Astrocyte (in vitro differentiated cells and primary cell): ENCODE data around the gene MORN4. TPM values are rescaled to one million over a fixed set of nuclear protein-coding genes. Genes with fewer than 3 reads are reported as not detected.
A peak's percentile ranks its signal among the peaks of the same experiment; 100 is the strongest.

Experiments
- DNase-seq: peaks from one replicate; pipeline ENCODE4 v3.0.0-alpha.2; 2010; ENCODE audit warnings: low read depth
- FAIRE-seq: peaks from 2 replicates; lab custom pipeline; 2011; peaks lifted over from hg19 to GRCh38; lab: Jason Lieb, UNC
- H2AFZ ChIP-seq: 2 replicates; pipeline ENCODE4 v1.6.0; 2012; ENCODE audit warnings: low read depth, low read length, inconsistent platforms
- H3K27ac ChIP-seq: 2 replicates; pipeline ENCODE4 v1.5.1; 2011; ENCODE audit warnings: low read depth, low read length, inconsistent platforms
- H3K27me3 ChIP-seq: 2 replicates; pipeline ENCODE4 v1.6.0; 2011; ENCODE audit warnings: low read length, inconsistent platforms; ENCODE audit not compliant: insufficient read depth
- H3K36me3 ChIP-seq: 2 replicates; pipeline ENCODE4 v1.5.1; 2011; ENCODE audit warnings: low read length, inconsistent platforms; ENCODE audit not compliant: insufficient read depth
- H3K4me1 ChIP-seq: 2 replicates; pipeline ENCODE4 v1.5.1; 2011; ENCODE audit warnings: low read length, inconsistent platforms; ENCODE audit not compliant: insufficient read depth
- H3K4me2 ChIP-seq: 2 replicates; pipeline ENCODE4 v1.6.0; 2012; ENCODE audit warnings: low read length, inconsistent platforms
- H3K4me3 ChIP-seq: 2 replicates; pipeline ENCODE4 v1.5.1; 2011; ENCODE audit warnings: low read depth, mild to moderate bottlenecking, low read length, inconsistent platforms; ENCODE audit not compliant: insufficient read depth
- H3K79me2 ChIP-seq: 2 replicates; pipeline ENCODE4 v1.6.0; 2012; ENCODE audit warnings: mild to moderate bottlenecking, low read length, inconsistent platforms; ENCODE audit not compliant: insufficient read depth
- H3K9ac ChIP-seq: 2 replicates; pipeline ENCODE4 v1.6.0; 2012; ENCODE audit warnings: mild to moderate bottlenecking, low read length, inconsistent platforms
- H3K9me3 ChIP-seq: 2 replicates; pipeline ENCODE4 v1.5.1; 2012; ENCODE audit warnings: low read depth, mild to moderate bottlenecking, low read length, inconsistent platforms; ENCODE audit not compliant: insufficient read depth
- H4K20me1 ChIP-seq: 2 replicates; pipeline ENCODE4 v1.6.0; 2012; ENCODE audit warnings: low read length, inconsistent platforms; ENCODE audit not compliant: insufficient read depth
- H3K27ac Mint-ChIP-seq: one replicate; pipeline ENCODE4 v1.8.0; 2021; ENCODE audit warnings: mild to moderate bottlenecking, mixed read lengths; ENCODE audit not compliant: unreplicated experiment
- H3K27me3 Mint-ChIP-seq: one replicate; pipeline ENCODE4 v1.8.0; 2021; ENCODE audit warnings: low read depth, mixed read lengths; ENCODE audit not compliant: unreplicated experiment
- H3K36me3 Mint-ChIP-seq: one replicate; pipeline ENCODE4 v1.8.0; 2021; ENCODE audit warnings: low read depth, mixed read lengths; ENCODE audit not compliant: unreplicated experiment
- H3K4me1 Mint-ChIP-seq: one replicate; pipeline ENCODE4 v1.8.0; 2021; ENCODE audit warnings: low read depth, mixed read lengths; ENCODE audit not compliant: unreplicated experiment
- H3K4me3 Mint-ChIP-seq: one replicate; pipeline ENCODE4 v1.8.0; 2021; ENCODE audit warnings: mild to moderate bottlenecking, moderate library complexity, mixed read lengths; ENCODE audit not compliant: unreplicated experiment
- H3K9me3 Mint-ChIP-seq: one replicate; pipeline ENCODE4 v1.8.0; 2021; ENCODE audit warnings: mild to moderate bottlenecking, mixed read lengths; ENCODE audit not compliant: unreplicated experiment
- EZH2 ChIP-seq: IDR thresholded peaks from 2 replicates; pipeline ENCODE4 v1.6.1; 2012; ENCODE audit warnings: mild to moderate bottlenecking, low read length, inconsistent platforms; ENCODE audit not compliant: insufficient read depth
- total RNA-seq: library from RNA; stranded (reverse); gene quantifications from 2 replicates; pipeline ENCODE4 v1.2.1, GENCODE V29; 2021
- TF ChIP-seq, protein P1 (sequence below): IDR thresholded peaks from 2 replicates; pipeline ENCODE4 v1.5.1; 2011; ENCODE audit warnings: low read depth, mild to moderate bottlenecking, inconsistent platforms, low read length, moderate library complexity; ENCODE audit not compliant: insufficient read depth

MORN4 gene
- total RNA-seq, 1 donor from 2014 or later, result 16.2 TPM

DNA sequence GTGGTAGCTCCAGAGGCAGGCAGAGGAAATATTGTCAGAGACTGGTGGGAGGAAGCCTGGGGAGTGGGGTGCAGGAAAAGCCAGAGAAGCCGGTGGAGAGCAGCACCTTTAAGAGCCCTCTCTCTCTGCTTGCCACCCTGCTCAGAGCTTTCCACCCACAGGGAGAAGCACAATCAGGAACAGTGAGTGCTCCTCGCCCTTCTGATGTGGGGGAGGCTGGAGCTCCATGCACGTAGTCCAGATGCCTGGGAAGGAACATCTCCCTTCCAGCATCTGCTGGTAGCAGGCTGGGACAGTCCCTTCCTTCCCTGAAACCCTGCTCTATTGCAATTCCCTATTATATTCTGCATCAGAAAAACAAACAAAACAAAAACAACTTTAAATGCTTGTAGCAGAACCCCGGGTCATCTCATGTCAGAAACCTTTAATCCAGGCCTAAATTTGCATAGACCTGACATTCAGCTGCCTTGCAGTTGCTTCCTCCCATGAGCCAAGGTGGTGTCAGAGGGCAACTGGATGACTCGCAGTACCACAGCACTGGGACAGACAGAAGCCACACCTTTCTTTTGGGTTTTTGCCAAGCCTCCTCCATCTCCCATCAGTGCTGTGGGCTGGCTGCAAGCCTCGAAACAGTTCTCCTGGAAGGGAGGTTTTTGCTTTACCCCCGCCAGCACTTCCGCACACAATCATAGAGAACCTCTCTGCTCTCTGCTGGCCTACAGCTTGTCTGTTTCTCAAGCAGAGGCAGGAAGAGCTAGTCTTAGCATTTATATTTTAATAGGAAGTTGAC lies 40.6 kb upstream of the MORN4 start:
- peaks cover 20% of the 10 kb centered on the region for H3K4me1 Mint-ChIP-seq
- H3K79me2 ChIP-seq, result no peaks in the 10 kb centered on the region
- H3K27me3 ChIP-seq, result no peaks in the 10 kb centered on the region
- peak; percentile 48 for DNase-seq
- no peak overlapping the region for H3K4me2 ChIP-seq
- H3K36me3 Mint-ChIP-seq, result peaks cover 19% of the 10 kb centered on the region
- no peak overlapping the region for H3K27ac ChIP-seq
- peaks cover 5% of the 10 kb centered on the region for H3K4me1 ChIP-seq
- H3K9me3 Mint-ChIP-seq, result no peaks in the 10 kb centered on the region
- H2AFZ ChIP-seq, result no peak overlapping the region
- FAIRE-seq, result no peak
- H3K9me3 ChIP-seq, result no peaks in the 10 kb centered on the region
- H3K9ac ChIP-seq, result no peak overlapping the region
- H3K36me3 ChIP-seq, result peaks cover 21% of the 10 kb centered on the region
- H3K27me3 Mint-ChIP-seq, result no peaks in the 10 kb centered on the region
- peaks cover 14% of the 10 kb centered on the region for H4K20me1 ChIP-seq
- H3K4me3 Mint-ChIP-seq, result peak overlapping the region; percentile 13
- H3K27ac Mint-ChIP-seq, result peak overlapping the region; percentile 50
- no peak for TF ChIP-seq EZH2
- TF ChIP-seq, protein P1, sequence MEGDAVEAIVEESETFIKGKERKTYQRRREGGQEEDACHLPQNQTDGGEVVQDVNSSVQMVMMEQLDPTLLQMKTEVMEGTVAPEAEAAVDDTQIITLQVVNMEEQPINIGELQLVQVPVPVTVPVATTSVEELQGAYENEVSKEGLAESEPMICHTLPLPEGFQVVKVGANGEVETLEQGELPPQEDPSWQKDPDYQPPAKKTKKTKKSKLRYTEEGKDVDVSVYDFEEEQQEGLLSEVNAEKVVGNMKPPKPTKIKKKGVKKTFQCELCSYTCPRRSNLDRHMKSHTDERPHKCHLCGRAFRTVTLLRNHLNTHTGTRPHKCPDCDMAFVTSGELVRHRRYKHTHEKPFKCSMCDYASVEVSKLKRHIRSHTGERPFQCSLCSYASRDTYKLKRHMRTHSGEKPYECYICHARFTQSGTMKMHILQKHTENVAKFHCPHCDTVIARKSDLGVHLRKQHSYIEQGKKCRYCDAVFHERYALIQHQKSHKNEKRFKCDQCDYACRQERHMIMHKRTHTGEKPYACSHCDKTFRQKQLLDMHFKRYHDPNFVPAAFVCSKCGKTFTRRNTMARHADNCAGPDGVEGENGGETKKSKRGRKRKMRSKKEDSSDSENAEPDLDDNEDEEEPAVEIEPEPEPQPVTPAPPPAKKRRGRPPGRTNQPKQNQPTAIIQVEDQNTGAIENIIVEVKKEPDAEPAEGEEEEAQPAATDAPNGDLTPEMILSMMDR, result no peak
- H3K4me3 ChIP-seq, result no peak overlapping the region

DNA sequence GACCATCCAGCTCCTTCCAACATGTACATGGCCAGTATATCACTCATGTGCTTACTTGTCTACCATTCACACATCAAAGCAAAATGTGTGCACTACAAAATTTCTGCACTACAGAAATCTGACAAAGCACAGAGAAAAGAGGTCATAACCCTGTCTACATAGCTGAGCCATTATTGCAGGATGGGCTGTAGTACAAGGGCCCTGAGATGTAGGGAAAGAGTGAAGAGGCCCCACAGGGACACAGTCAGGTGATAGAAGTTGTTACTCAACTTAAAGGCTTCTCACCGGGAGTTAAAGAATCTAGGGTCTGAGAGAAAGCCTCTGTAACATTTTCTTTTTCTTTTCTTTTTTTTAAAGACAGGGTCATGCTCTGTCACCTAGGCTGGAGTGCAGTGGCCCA lies 36.3 kb upstream of the MORN4 start:
- no peak overlapping the region for H3K4me2 ChIP-seq
- DNase-seq (no peak), FAIRE-seq (no peak)
- TF ChIP-seq, protein P1, result no peak
- no peak for TF ChIP-seq EZH2
- peaks cover 27% of the 10 kb centered on the region for H3K36me3 ChIP-seq
- no peak overlapping the region for H2AFZ ChIP-seq
- Mint-ChIP-seq H3K4me1 (peaks cover 14% of the 10 kb centered on the region), H3K36me3 (peaks cover 22% of the 10 kb centered on the region), H3K4me3 (no peak overlapping the region), H3K9me3 (no peaks in the 10 kb centered on the region), H3K27me3 (no peaks in the 10 kb centered on the region), H3K27ac (peak overlapping the region; percentile 5)
- H3K9me3 ChIP-seq, result no peaks in the 10 kb centered on the region
- no peak overlapping the region for H3K9ac ChIP-seq
- peaks cover 9% of the 10 kb centered on the region for H4K20me1 ChIP-seq
- H3K27me3 ChIP-seq, result no peaks in the 10 kb centered on the region
- no peaks in the 10 kb centered on the region for H3K79me2 ChIP-seq
- H3K27ac ChIP-seq, result no peak overlapping the region
- H3K4me1 ChIP-seq, result peaks cover 5% of the 10 kb centered on the region
- no peak overlapping the region for H3K4me3 ChIP-seq

- no peaks in the 10 kb centered on the region for H3K27me3 ChIP-seq
- no peak overlapping the region for H3K4me2 ChIP-seq
- H3K4me3 ChIP-seq, result no peak overlapping the region
- H3K27me3 Mint-ChIP-seq, result no peaks in the 10 kb centered on the region
- H3K4me3 Mint-ChIP-seq, result no peak overlapping the region
- H3K27ac ChIP-seq, result no peak overlapping the region
- DNase-seq, result no peak
- no peak overlapping the region for H3K9ac ChIP-seq
- FAIRE-seq, result no peak
- H3K9me3 ChIP-seq, result no peaks in the 10 kb centered on the region
- no peaks in the 10 kb centered on the region for H3K9me3 Mint-ChIP-seq
- TF ChIP-seq EZH2, result no peak
- TF ChIP-seq, protein P1, result no peak
- H3K36me3 Mint-ChIP-seq, result peaks cover 27% of the 10 kb centered on the region
- no peaks in the 10 kb centered on the region for H3K4me1 Mint-ChIP-seq
- peaks cover 3% of the 10 kb centered on the region for H4K20me1 ChIP-seq
- no peaks in the 10 kb centered on the region for H3K79me2 ChIP-seq
- no peaks in the 10 kb centered on the region for H3K4me1 ChIP-seq
- no peak overlapping the region for H3K27ac Mint-ChIP-seq
- peaks cover 33% of the 10 kb centered on the region for H3K36me3 ChIP-seq
- no peak overlapping the region for H2AFZ ChIP-seq
Measured at GRCh38 chr10:97667463-97667862, 34.2 kb upstream of the MORN4 start.
